Smooth muscle cell of the pulmonary artery (primary cell): Measurements from ENCODE around the gene MTLN. TPM values are rescaled to one million over a fixed set of nuclear protein-coding genes. Genes with fewer than 3 reads are reported as not detected.

ENCODE experiments used
- total RNA-seq: library from RNA; depleted of rRNA; stranded (reverse); fragments of >200 nt; gene quantifications from 2 replicates; pipeline ENCODE4 v1.2.3, GENCODE V29; 2014

The MTLN gene, protein sequence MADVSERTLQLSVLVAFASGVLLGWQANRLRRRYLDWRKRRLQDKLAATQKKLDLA
- total RNA-seq = 36.6 and 39.7 TPM in 2 replicates

DNA sequence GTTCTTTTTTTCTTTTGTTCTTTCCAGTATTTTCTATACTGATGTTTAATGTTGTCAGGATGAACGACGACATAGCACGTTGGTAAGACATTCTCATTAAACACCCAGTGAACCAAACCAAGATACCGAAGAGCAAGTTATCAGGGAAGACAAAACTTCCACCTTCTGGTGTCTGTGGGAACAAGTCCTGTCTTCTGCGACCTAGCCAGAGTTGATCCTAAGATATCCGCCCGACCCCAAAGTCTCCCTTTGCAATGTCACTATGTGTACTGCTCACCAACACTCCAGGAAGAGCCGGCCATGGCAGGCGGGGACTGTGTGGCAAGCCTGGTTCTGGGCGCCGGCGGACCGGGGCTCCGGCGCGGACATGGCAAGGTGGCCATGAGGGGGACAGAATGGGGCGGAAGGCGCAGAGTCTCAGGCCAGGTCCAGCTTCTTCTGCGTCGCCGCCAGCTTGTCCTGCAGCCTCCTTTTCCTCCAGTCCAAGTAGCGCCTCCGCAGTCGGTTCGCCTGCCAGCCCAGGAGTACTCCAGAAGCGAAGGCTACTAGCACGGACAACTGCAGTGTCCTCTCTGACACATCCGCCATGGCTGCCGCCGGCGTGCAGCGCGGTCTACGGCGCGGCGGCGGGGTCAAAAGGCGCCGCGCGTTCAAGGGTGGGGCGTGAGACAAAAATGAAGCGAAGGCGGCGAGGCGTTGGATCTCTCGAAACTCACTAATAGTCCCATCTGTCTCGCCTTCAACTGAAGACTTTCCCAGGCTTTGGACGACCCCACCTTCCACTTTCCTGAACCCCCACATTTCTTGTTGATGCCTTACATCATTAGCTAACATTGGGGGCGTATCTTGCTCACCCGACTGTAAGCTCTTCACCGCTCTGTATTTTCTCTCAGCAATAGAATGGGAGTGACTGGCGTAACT is at the start of gene MTLN:
TSS of gene MTLN (minus strand) at position 610 of the 921 bp plus-strand sequence. CDS start at position 588, 22 bp downstream.

DNA sequence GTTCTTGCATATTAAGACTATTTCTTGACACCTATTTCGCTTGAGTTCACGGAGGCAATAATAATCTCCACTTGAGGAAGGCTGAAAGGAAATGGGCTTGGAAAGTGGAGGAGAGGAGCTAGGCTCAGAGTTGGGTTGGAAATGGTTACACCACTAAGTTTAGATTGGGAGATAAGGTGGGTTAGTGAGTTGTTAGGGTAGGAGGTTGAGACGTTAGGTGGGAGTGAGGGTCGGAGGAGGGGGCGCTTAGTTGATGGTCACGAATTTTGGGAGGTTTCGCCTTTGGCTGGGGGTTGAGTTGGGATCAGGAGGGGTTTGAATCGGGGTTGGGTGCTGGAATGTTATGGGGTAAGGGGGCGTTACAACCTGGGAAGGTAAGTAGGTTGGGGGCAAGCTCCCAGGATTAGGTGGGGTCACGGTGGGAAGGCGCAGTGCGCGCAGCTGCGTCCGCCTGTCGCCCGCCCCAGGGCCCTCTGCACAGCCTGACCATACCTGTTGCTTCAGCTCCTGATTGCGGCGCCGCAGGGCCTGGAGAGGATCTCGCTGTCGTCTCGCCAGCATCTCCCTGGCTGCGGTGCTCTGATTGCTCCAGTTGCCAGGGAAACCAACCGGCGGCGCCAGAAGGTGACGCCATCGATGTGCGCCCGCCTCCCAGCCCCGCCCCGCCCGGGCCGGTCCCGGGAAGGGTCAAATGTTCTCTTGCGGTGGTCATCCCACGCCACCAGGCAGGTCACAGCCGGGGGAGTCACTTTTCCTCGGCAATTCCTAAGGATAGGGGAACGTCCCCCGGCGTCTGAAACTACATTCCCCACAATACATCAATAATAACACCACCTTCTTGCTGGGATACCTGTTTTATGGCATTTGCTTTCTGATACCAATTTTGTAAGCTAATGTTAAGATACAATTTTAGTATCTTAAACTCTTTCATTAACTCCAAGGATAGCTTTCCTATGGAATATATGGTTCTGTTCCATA is 7.7 kb downstream of the MTLN start, which contains the start of gene NPHP1:
TSS of gene NPHP1 (minus strand) at position 606 of the 978 bp plus-strand sequence. CDS start at position 561, 45 bp downstream.

Other genes with a start within 250 kb of the MTLN start
- gene MALL, start 96.7 kb downstream of the MTLN start, total RNA-seq = 47.8 and 48.5 TPM in 2 replicates
- 3.9 and 4.4 TPM in 2 replicates for gene NPHP1, start 7.5 kb downstream of the MTLN start, total RNA-seq